Islet of Langerhans (tissue), 1 donor: ENCODE measurements around the gene PYDC1.
"Not testable (repeated sequence)": the region's sequence is repeated elsewhere in the genome, so short reads cannot be mapped to it uniquely, and the experiment has no call there.

Experiments
- FAIRE-seq: peaks from one replicate; lab custom pipeline; 2011; peaks lifted over from hg19 to GRCh38; lab: Jason Lieb, UNC

Gene PYDC1

DNA sequence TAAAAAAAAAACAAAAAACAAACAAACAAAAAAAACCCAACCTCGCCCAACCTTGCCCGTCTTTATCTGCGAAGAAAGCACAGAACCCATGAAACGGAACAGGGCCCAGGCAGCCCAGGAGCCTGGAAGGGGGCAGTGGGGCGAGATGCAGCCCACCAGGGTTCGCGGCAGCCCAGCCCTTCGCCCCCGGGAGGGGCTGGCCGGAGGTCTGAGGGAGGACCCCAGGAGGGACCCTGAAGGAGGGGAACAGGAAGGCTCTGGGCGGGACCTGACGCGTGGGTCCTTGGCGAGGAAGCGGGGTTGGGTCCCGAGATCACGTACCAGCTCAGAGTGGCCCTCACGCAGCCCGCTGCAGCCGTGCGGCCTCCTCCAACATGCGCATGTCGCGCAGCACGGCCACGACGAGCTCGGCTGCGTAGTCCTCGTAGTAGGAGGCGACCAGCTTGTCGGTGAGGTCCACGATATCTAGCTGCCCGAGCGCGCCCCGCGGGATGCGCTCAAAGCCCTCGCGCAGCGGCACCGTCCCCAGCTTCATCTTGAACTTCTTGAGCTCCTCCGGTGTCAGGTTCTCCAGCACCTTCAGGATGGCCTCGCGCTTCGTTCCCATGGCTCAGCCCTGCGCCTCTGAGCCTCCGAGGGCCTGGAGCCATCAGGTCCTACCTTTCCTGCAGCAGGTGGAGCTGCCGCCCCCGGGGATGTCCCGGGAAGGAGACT lies at the start of gene PYDC1:
Gene PYDC1, minus strand, starts transcription at position 714 of the 714 bp plus-strand sequence. Its CDS starts 107 bp downstream, at position 607.
- FAIRE-seq = no peak

DNA sequence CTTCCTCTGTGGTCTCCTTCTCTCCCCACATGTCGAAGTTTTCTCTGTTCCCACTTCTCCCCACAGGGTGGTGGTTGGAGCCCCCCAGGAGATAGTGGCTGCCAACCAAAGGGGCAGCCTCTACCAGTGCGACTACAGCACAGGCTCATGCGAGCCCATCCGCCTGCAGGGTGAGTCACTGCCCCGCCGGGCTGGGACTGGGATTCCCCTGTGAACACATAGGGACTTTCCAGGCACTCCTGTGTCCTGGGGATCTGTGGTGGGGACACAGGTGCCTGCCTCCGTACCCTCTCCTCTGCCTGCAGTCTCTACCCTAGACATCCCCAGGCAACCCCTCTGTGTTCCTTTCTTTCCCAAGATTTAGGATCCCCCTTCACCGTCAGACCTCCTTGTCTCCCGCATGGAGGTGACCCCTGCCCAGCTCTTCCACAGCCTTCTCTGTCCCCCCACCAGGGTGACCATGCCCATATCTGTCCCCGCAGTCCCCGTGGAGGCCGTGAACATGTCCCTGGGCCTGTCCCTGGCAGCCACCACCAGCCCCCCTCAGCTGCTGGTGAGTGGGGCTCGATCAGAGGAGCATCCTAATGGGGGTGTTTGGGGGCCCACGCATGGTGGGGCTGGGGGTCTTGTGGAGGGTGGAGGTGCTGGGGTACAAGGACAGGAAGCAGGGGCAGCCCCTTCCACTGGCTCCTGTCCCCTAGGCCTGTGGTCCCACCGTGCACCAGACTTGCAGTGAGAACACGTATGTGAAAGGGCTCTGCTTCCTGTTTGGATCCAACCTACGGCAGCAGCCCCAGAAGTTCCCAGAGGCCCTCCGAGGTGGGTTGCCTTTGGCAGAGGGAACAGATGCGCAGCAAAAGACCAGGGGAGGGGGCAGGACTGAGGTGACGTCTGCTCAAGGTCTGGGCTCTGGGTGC lies 48.7 kb upstream of the PYDC1 start:
- FAIRE-seq = no peak

DNA sequence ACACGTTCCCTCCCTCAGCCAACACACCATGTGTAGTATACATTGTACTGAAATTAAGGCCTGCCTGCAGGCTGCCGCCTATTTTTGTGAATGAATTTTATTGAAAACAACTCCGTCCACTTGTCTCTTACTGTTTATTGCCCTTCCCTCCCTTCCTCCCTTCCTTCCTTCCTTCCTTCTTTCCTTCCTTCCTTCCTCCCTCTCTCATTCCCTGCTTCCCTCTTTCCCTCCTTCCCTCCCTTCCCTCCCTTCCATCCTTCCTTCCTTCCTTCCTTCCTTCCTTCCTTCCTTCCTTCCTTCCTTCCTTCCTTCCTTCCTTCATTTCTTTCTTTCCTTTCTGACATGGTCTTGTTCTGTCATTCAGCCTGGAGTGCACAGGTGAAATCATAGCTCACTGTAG lies 45.1 kb upstream of the PYDC1 start:
- FAIRE-seq = no peak

DNA sequence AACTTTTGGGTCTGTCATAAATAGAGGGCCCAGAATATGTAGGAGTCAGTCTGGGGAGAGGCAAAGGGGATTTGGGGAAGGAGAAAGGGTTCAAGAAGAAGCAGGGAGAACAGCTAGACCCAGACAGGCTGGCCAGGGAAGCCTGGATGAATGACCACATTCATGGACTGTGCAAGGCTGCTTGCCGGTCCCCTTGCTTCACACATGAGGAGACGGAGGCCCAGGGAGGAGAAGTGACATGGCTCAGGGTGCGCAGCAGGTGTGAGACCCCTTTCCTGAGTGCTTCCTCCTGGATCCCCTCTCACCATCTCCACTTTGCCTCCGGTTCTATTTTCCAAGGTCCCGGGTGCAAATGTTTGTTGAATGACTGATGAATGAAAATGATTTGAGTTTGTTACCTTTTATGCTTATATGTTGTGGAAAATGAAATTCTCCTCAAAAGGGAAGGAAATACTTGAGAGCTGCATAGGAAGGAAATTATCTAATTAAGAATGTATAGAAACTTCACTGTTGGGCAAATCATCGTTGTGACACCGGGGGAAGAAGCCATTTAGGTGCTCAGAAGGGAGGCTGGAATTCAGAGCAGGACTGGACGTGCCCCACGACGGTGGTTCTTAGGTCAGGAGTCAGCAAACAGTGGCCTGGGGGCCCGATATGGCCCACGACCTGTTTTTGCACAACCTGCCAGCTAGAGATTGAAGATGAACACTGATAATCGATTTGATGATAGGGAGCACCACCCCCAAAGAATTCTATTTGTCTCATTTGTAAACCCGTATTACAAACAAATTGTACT lies 43.4 kb upstream of the PYDC1 start:
- FAIRE-seq = no peak

DNA sequence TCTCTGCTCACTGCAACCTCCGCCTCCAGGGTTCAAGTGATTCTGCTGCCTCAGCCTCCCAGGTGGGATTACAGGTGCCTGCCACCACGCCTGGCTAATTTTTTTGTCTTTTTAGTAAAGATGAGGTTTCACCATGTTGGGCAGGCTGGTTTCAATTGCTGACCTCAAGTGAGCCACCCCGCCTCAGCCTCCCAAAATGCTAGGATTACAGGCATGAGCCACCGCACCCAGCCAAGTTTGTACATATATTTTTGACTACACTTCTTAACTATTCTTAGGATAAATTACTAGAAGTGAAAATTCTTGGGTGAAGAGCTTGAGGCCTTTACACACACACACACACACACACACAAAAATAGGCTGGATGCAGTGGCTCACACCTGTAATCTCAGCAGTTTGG lies 41.4 kb upstream of the PYDC1 start:
- no peak for FAIRE-seq

DNA sequence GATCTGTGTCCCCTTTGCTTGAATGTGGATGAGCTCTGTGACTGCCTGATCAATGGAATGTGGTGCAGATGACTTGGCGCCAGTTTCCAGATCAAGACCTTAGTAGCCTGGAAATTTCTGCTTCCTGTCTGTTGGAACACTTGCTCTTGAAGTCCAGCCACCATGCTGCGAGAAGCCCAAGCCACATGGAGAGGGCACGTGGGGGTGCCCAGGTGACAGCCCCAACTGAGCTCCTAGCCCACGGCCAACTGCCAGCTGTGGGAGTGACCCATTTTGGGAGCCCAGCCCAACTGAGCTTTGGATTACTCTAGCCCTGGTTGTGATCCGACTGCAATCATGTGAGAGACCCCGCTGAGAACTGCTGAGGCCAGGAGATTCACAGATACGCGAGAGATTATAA lies 39.5 kb upstream of the PYDC1 start:
- FAIRE-seq = no peak

GRCh38 chr16:31253642-31254045 lies 36.7 kb upstream of the PYDC1 start:
- no peak for FAIRE-seq

DNA sequence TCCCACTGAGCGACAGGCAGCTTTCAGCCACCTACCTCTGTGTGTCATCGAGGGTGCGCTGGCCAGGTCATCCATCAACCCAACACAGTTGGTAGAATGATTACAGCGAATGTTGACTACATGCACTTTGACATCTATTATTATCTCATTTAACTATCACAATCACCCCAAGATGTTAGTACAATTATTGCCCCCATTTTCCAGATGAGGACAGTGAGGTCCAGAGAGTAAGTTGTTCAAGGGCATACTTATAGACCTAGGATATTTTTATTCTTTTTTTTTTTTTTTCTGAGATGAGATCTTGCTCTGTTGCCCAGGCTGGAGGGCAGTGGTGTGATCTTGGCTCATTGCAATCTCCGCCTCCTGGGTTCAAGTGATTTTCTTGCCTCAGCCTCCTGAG lies 34.5 kb upstream of the PYDC1 start:
- no peak for FAIRE-seq

- FAIRE-seq = no peak
Observed at GRCh38 chr16:31250782-31251384, 33.9 kb upstream of the PYDC1 start.

DNA sequence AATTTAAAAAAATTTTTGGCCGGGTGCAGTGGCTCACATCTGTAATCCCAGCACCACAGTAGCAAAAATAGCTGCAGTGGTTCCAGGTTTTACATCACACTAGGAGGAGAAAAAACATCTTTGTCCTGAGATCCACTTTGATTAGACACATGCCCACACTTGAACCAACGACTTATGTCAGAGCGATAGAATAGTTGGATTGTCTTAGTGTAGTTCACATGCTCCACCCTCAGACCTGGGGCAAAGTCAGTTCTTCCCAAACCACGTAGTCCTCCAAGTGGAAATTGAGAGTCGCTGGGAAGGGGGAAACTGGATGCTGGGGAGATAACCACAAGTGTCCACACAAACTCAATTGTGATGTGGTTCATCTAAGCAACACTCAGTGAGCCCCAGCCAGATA lies 31.4 kb upstream of the PYDC1 start:
- no peak for FAIRE-seq

DNA sequence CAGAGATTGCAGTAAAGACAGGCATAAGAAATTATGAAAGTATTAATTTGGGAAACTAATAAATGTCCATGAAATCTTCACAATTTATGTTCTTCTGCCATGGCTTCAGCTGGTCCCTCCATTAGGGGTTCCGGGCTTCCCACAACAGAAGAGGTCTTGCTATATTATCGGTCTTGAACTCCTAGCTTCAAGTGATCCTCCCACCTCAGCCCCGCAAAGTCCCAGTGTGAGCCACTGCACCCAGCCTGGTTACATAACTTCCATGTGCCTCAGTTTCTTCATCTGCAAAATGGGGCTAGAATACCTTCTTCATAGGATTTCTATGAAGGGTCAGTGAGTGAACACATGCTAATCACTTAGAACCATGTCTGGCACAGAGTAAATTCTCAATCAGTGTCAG lies 29.4 kb upstream of the PYDC1 start:
- FAIRE-seq = no peak

DNA sequence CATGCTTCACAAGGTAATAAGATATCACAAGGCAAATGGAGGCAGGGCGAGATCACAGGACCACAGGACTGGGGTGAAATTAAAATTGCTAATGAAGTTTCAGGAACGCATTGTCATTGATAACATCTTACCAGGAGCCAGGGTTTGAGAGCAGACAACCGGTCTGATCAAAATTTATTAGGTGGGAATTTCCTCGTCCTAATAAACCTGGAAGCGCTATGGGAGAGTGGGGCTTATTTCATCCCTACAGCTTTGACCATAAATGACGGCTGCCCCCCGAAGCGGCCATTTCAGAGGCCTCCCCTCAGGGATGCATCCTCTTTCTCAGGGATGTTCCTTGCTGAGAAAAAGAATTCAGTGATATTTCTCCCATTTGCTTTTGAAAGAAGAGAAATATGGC lies 28.7 kb upstream of the PYDC1 start:
- not testable (repeated sequence) for FAIRE-seq

DNA sequence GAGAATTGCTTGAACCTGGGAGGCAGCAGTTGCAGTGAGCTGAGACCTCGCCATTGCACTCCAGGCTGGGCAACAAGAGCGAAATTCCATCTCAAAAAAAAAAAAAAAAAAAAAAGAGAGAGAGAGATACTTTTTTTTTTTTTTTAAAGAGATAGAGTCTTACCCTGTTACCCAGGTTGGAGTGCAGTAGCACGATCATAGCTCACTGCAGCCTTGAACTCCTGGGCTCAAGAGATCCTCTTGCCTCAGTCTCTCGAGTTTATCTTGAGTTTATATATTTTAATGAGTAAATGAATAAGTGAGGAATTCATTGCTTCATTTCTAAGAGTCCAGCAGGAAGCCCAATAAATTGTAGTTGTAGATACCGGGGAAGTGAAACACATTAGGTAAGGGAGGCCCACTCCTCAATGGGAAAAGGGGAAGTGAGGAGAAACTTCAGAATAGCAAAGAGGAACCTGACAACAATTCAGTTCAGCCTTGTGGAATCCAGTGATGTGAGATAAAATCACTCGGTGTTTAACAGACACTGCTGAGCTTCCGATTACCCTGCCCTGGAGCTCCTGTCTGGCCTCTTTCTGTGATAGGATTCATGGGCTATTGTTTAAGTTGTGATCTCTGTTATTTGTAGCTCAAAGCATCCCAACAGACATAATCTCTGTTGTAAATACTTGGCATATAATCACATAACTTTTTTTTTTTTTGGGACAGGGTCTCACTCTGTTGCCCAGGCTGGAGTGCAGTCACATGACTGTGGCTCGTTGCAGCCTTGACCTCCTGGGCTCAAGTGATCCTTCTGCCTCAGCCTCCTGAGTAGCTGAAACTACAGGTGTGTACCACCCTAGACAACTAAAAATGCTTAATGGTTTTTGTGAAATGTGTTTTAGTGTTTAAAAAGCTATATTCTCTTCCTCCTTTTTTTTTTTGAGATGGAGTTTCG lies 27.1 kb upstream of the PYDC1 start:
- no peak for FAIRE-seq

GRCh38 chr16:31242206-31242605 lies 25.3 kb upstream of the PYDC1 start:
- FAIRE-seq = no peak

DNA sequence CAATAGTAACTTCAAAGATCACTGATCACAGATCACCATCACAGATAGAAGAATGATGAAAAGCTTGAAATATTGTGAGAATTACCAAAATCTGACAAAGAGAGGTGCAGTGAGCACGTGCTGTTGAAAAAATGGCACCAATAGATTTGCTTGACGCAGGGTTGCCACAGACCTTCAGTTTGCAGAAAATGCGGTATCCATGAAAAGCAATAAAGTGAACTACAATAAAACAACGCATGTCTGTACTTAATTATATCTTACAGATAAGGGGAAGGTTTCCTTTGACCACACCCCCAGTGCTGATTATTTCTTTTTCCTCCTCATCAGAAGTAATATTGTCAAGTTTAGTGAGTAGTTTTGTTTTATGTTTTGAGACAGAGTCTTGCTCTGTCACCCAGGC lies 21.1 kb upstream of the PYDC1 start:
- FAIRE-seq = no peak

DNA sequence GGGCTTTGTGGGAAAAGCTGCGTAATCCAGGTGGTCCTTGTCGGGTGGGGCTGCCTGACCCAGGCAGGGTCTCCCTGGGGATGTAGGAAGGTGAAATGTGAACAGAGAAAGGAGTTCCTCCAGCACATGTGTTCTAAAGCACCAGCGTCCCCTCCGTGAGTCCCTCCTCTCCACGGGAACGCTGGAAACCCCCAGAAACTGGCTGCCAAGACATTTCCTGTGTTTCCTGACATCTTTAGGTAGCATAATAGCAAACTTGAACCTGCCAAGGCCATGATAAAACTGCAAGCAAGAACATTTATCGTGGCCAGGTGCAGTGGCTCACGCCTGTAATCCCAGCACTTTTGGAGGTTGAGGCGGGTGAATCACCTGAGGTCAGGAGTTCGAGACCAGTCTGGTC lies 12.6 kb upstream of the PYDC1 start:
- no peak for FAIRE-seq

- no peak for FAIRE-seq
Observed at GRCh38 chr16:31228206-31228605, 11.3 kb upstream of the PYDC1 start.

DNA sequence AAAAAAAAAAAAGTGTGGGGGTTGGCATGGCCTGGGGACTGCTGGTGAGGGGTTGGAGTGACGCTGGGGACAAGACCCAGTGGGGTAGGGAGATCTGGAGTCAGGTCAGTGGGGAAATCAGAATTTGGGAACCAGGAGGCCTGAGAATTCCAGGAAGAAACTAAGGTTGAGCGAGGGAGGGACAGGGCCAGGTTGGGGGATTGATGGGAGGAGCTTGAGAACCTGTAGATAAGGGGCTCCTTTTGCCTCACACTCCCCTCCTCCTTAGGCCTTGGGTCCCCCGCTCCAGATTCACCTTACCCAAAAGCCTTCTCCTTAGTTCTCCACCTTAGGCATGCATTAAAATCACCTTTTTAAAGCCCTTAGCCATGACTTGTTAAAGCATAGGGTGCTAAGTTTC lies 8.3 kb upstream of the PYDC1 start:
- no peak for FAIRE-seq

DNA sequence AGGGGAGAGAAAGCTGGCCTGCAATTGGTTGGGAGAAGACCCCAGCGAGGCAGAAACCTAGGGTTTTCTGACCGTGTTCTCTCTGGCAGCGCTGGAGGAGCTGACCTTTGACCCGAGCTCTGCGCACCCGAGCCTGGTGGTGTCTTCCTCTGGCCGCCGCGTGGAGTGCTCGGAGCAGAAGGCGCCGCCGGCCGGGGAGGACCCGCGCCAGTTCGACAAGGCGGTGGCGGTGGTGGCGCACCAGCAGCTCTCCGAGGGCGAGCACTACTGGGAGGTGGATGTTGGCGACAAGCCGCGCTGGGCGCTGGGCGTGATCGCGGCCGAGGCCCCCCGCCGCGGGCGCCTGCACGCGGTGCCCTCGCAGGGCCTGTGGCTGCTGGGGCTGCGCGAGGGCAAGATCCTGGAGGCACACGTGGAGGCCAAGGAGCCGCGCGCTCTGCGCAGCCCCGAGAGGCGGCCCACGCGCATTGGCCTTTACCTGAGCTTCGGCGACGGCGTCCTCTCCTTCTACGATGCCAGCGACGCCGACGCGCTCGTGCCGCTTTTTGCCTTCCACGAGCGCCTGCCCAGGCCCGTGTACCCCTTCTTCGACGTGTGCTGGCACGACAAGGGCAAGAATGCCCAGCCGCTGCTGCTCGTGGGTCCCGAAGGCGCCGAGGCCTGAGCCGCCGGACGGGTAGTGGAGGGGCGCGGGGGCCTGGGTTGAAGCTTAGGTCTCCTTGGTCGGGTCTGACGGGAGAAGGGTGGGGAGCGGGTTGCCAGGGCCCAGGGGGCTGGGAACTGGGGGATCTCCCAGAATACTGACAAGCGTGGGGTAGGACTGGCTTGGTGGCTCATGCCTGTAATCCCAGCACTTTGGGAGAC lies 7.4 kb upstream of the PYDC1 start:
- no peak for FAIRE-seq

GRCh38 chr16:31223044-31223443 lies 6.1 kb upstream of the PYDC1 start:
- no peak for FAIRE-seq
